Suprapubic skin (tissue), 4 donors: Measurements from ENCODE around the gene CSNK1G1. TPM values are rescaled to one million over a fixed set of nuclear protein-coding genes. Genes with fewer than 3 reads are reported as not detected.
"Not testable (repeated sequence)": the region's sequence is repeated elsewhere in the genome, so short reads cannot be mapped to it uniquely, and the experiment has no call there.

Experiments used
- DNase-seq, 2 donors: peaks; one replicate each; pipeline ENCODE4 v3.0.0-alpha.2; 2019; ENCODE audit warnings: low spot score in 2 of 2
- H3K27ac ChIP-seq: fragments of 200-600 bp; sonication (generic); one replicate; pipeline ENCODE4 v1.5.1; 2019
- H3K27me3 ChIP-seq: fragments of 200-600 bp; sonication (generic); one replicate; pipeline ENCODE4 v1.5.1; 2019
- H3K36me3 ChIP-seq: fragments of 200-600 bp; sonication (generic); one replicate; pipeline ENCODE4 v1.5.1; 2019
- H3K4me1 ChIP-seq: fragments of 200-600 bp; sonication (generic); one replicate; pipeline ENCODE4 v1.5.1; 2019
- H3K4me3 ChIP-seq: fragments of 200-600 bp; sonication (generic); one replicate; pipeline ENCODE4 v1.5.1; 2019; ENCODE audit warnings: mild to moderate bottlenecking
- H3K9me3 ChIP-seq: fragments of 200-600 bp; sonication (generic); one replicate; pipeline ENCODE4 v1.5.1; 2019
- CTCF ChIP-seq, 2 donors: fragments of 200-600 bp in 1 of 2; fragments of 450-650 bp in 1 of 2; sonication (generic) in 1 of 2; IDR thresholded peaks; one replicate each; pipeline ENCODE4 v1.5.1; 2016 to 2019; ENCODE audit warnings: antibody characterized with exemption in 2 of 2, mild to moderate bottlenecking in 1 of 2, moderate library complexity in 1 of 2
- EP300 ChIP-seq: sonication (generic); formaldehyde crosslinking; IDR thresholded peaks from one replicate; pipeline ENCODE4 v1.6.1; 2017; ENCODE audit warnings: antibody characterized with exemption
- POLR2A ChIP-seq, 2 donors: fragments of 450-650 bp; IDR thresholded peaks; one replicate each; pipeline ENCODE4 v1.6.1; 2017; ENCODE audit warnings: antibody characterized with exemption in 2 of 2, mild to moderate bottlenecking in 2 of 2, moderate library complexity in 2 of 2
- POLR2AphosphoS5 ChIP-seq, 3 donors: sonication (generic); formaldehyde crosslinking; IDR thresholded peaks; one replicate each; pipeline ENCODE4 v1.6.1; 2017; ENCODE audit warnings: antibody characterized with exemption in 3 of 3
- WGBS: methylation state at CpG from one replicate; pipeline ENCODE4 v1.1.5; 2018; 5-methylcytosine and 5-hydroxymethylcytosine counted together
- total RNA-seq, 4 donors: library from RNA; depleted of rRNA; stranded (reverse); fragments of >200 nt; gene quantifications; one replicate each; pipeline ENCODE4 v1.1.0, GENCODE V29; 2016

Gene CSNK1G1
- total RNA-seq, 4 donors from 2014 or later, result 15.9 to 28.8 (median 23.9) TPM

- DNase-seq, result no peak
- no peak for TF ChIP-seq POLR2AphosphoS5 (IDR thresholded peaks at IDR 0.05)
- no peak for TF ChIP-seq CTCF (IDR thresholded peaks at IDR 0.05)
- no peak for TF ChIP-seq POLR2A (IDR thresholded peaks at IDR 0.05)
- TF ChIP-seq EP300, result no peak
- Histone ChIP-seq H3K27ac (no peak overlapping the region), H3K4me1 (peaks cover 4% of the 10 kb centered on the region), H3K27me3 (no peaks in the 10 kb centered on the region), H3K36me3 (peaks cover 4% of the 10 kb centered on the region), H3K4me3 (no peak overlapping the region), H3K9me3 (peaks cover 8% of the 10 kb centered on the region)
- 80% methylated on average over 2 of the region's 2 CpGs for WGBS
Measured at GRCh38 chr15:64229129-64229724, 126.7 kb downstream of the CSNK1G1 start.

GRCh38 chr15:64225804-64226203 lies 130.2 kb downstream of the CSNK1G1 start:
- Histone ChIP-seq H3K4me1 (peaks cover 4% of the 10 kb centered on the region), H3K9me3 (peaks cover 8% of the 10 kb centered on the region), H3K4me3 (no peak overlapping the region), H3K27me3 (no peaks in the 10 kb centered on the region), H3K36me3 (peaks cover 4% of the 10 kb centered on the region), H3K27ac (no peak overlapping the region)
- TF ChIP-seq POLR2AphosphoS5 (IDR thresholded peaks at IDR 0.05) (no peak), EP300 (no peak), CTCF (IDR thresholded peaks at IDR 0.05) (no peak), POLR2A (IDR thresholded peaks at IDR 0.05) (no peak)
- DNase-seq, result no peak
- WGBS, result 98% methylated on average over 11 of the region's 11 CpGs

- TF ChIP-seq POLR2AphosphoS5 (IDR thresholded peaks at IDR 0.05) (no peak), EP300 (no peak), POLR2A (IDR thresholded peaks at IDR 0.05) (no peak), CTCF (IDR thresholded peaks at IDR 0.05) (no peak)
- H3K36me3 ChIP-seq, result peaks cover 4% of the 10 kb centered on the region
- WGBS, result 39% methylated on average over 2 of the region's 2 CpGs
- no peak overlapping the region for H3K4me3 ChIP-seq
- peaks cover 8% of the 10 kb centered on the region for H3K9me3 ChIP-seq
- H3K4me1 ChIP-seq, result peaks cover 4% of the 10 kb centered on the region
- H3K27me3 ChIP-seq, result no peaks in the 10 kb centered on the region
- no peak overlapping the region for H3K27ac ChIP-seq
- DNase-seq, result no peak
Measured at GRCh38 chr15:64224511-64224910, 131.5 kb downstream of the CSNK1G1 start.

GRCh38 chr15:64223882-64224281 lies 132.1 kb downstream of the CSNK1G1 start:
- Histone ChIP-seq H3K27ac (no peak overlapping the region), H3K4me1 (peaks cover 4% of the 10 kb centered on the region), H3K27me3 (no peaks in the 10 kb centered on the region), H3K4me3 (no peak overlapping the region), H3K36me3 (peaks cover 4% of the 10 kb centered on the region), H3K9me3 (peaks cover 8% of the 10 kb centered on the region)
- DNase-seq, result no peak
- TF ChIP-seq POLR2AphosphoS5 (IDR thresholded peaks at IDR 0.05) (no peak), POLR2A (IDR thresholded peaks at IDR 0.05) (no peak), EP300 (no peak), CTCF (IDR thresholded peaks at IDR 0.05) (no peak)

- Histone ChIP-seq H3K4me3 (no peak overlapping the region), H3K9me3 (peaks cover 8% of the 10 kb centered on the region), H3K36me3 (peaks cover 4% of the 10 kb centered on the region), H3K27me3 (no peaks in the 10 kb centered on the region), H3K27ac (no peak overlapping the region), H3K4me1 (peaks cover 4% of the 10 kb centered on the region)
- 93% methylated on average over 3 of the region's 3 CpGs for WGBS
- DNase-seq, result no peak
- TF ChIP-seq POLR2AphosphoS5 (IDR thresholded peaks at IDR 0.05) (no peak), CTCF (IDR thresholded peaks at IDR 0.05) (no peak), EP300 (no peak), POLR2A (IDR thresholded peaks at IDR 0.05) (no peak)
Measured at GRCh38 chr15:64222573-64223366, 133.2 kb downstream of the CSNK1G1 start.

GRCh38 chr15:64221911-64222310 lies 134.1 kb downstream of the CSNK1G1 start:
- not testable (repeated sequence) for H3K27me3 ChIP-seq, H3K9me3 ChIP-seq, H3K27ac ChIP-seq, H3K4me3 ChIP-seq, DNase-seq, H3K4me1 ChIP-seq, H3K36me3 ChIP-seq
- 86% methylated on average over 1 of the region's 1 CpG for WGBS

- 99% methylated on average over 5 of the region's 5 CpGs for WGBS
- H3K4me1 ChIP-seq, H3K27ac ChIP-seq, H3K4me3 ChIP-seq, H3K9me3 ChIP-seq, DNase-seq, H3K27me3 ChIP-seq: not testable (repeated sequence)
- peaks cover 17% of the 10 kb centered on the region for H3K36me3 ChIP-seq
Measured at GRCh38 chr15:64217429-64217750, 138.6 kb downstream of the CSNK1G1 start.
